Body of pancreas (tissue), 4 donors: Measurements from ENCODE around the gene ANXA3. TPM values are rescaled to one million over a fixed set of nuclear protein-coding genes. Genes with fewer than 3 reads are reported as not detected.

Experiments
- ATAC-seq: fragments of 150-250 bp; one replicate; pipeline ENCODE4 v1.9.1; 2016
- DNase-seq, 4 donors: peaks; one replicate each; pipeline ENCODE4 v3.0.0-alpha.2; 2019
- H3K27ac ChIP-seq, 4 donors: fragments of 200-600 bp; sonication (generic); 1 replicate in 3 of 4; 2 replicates in 1 of 4; pipeline versions ENCODE4 v1.5.1 to v1.6.1; 2016 to 2019; ENCODE audit warnings: mild to moderate bottlenecking in 1 of 4, mixed read lengths in 1 of 4, moderate library complexity in 1 of 4
- H3K27me3 ChIP-seq, 2 donors: fragments of 200-600 bp; sonication (generic); one replicate each; pipeline ENCODE4 v1.6.0; 2016; ENCODE audit warnings: mild to moderate bottlenecking in 1 of 2
- H3K36me3 ChIP-seq, 2 donors: fragments of 200-600 bp; sonication (generic); replicated peaks in 1 of 2; 2 replicates each; pipeline ENCODE4 v1.5.1; 2016; ENCODE audit warnings: low read depth in 2 of 2; ENCODE audit not compliant: insufficient read depth in 1 of 2
- H3K4me1 ChIP-seq: fragments of 200-600 bp; sonication (generic); one replicate; pipeline ENCODE4 v1.6.0; 2016
- H3K4me3 ChIP-seq, 2 donors: fragments of 200-600 bp; sonication (generic); 1 replicate in 1 of 2; 2 replicates in 1 of 2; pipeline ENCODE4 v1.5.1; 2016 to 2019
- H3K9me3 ChIP-seq, 3 donors: fragments of 200-600 bp; sonication (generic); 1 replicate in 2 of 3; 2 replicates in 1 of 3; pipeline ENCODE4 v1.5.1; 2016
- POLR2A ChIP-seq, 3 donors: fragments of 450-650 bp; IDR thresholded peaks; one replicate each; pipeline ENCODE4 v1.6.1; 2016; ENCODE audit warnings: antibody characterized with exemption in 3 of 3, mild to moderate bottlenecking in 2 of 3
- WGBS, 2 donors: methylation state at CpG; one replicate each; pipeline ENCODE4 v1.1.5; 2017; 5-methylcytosine and 5-hydroxymethylcytosine counted together
- intact Hi-C: fragments of 100-400 bp; cut with DNase I; formaldehyde crosslinking; loops from one replicate; pipeline ENCODE4 v1.15.1; 2023
- total RNA-seq, 2 donors: library from RNA; depleted of rRNA; stranded (reverse); fragments of >200 nt; gene quantifications; one replicate each; pipeline ENCODE4 v1.1.0, GENCODE V29; 2016
- TF ChIP-seq, protein P1 (sequence below), 7 experiments: fragments of 450-650 bp in 4 of 7; fragments of 200-600 bp in 3 of 7; sonication (generic) in 3 of 7; IDR thresholded peaks; one replicate each; pipeline ENCODE4 v1.5.1; 2016 to 2019; ENCODE audit warnings: antibody characterized with exemption in 7 of 7

ANXA3 gene
- total RNA-seq, 2 donors from 2014 or later = 35.9 to 65.1 TPM

DNA sequence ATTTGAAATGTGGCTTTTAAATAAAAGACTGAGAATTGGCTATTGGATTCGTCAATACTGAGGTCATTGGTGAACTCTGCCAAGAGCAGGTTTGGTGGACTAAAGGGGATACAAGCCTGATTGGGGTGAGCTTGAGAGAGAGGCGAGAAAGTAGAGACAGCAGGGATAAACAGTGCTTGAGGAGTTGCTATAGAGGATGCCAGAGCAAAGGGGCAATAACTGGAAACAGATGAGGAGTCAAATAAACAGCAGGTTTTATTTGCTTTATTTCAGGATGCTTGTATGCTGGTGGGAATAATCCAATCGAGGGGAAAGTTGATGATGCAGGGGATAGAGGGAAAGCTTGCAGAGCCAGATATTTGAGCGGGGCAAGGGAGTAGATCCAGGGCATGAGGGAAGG is 24.0 kb upstream of the ANXA3 start:
- 65% methylated on average over 4 of the region's 4 CpGs for WGBS, 2 donors
- DNase-seq (no peak), ATAC-seq (no peak)
- Histone ChIP-seq H3K9me3 (no peaks in the 10 kb centered on the region), H3K36me3 (no peaks in the 10 kb centered on the region), H3K4me1 (no peaks in the 10 kb centered on the region), H3K27me3 (no peaks in the 10 kb centered on the region), H3K4me3 (no peak overlapping the region), H3K27ac (no peak overlapping the region)
- TF ChIP-seq, protein P1, sequence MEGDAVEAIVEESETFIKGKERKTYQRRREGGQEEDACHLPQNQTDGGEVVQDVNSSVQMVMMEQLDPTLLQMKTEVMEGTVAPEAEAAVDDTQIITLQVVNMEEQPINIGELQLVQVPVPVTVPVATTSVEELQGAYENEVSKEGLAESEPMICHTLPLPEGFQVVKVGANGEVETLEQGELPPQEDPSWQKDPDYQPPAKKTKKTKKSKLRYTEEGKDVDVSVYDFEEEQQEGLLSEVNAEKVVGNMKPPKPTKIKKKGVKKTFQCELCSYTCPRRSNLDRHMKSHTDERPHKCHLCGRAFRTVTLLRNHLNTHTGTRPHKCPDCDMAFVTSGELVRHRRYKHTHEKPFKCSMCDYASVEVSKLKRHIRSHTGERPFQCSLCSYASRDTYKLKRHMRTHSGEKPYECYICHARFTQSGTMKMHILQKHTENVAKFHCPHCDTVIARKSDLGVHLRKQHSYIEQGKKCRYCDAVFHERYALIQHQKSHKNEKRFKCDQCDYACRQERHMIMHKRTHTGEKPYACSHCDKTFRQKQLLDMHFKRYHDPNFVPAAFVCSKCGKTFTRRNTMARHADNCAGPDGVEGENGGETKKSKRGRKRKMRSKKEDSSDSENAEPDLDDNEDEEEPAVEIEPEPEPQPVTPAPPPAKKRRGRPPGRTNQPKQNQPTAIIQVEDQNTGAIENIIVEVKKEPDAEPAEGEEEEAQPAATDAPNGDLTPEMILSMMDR (IDR thresholded peaks at IDR 0.05) = no peak
- no peak for TF ChIP-seq POLR2A (IDR thresholded peaks at IDR 0.05)
- intact Hi-C loops = no loop called here

DNA sequence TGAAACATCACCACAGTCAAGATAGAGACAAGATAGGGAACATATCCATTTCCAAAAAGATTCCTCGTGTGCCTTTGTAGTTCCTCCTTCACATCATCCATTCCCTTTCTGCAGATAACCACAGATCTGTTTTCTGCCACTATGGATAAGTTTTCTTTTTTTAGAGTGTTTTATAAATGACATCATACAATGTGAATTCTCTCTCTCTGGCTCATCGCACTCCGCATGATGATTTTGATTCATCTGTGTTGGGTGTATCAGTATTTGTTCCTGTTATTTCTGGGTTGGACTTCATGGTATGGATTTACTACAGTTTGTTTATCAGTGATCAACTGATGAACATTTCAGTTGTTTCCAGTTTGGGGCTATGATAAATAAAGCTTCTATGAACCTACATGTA is 23.2 kb upstream of the ANXA3 start:
- ATAC-seq = no peak
- no peaks in the 10 kb centered on the region for H3K9me3 ChIP-seq
- H3K27me3 ChIP-seq = no peaks in the 10 kb centered on the region
- H3K36me3 ChIP-seq = no peaks in the 10 kb centered on the region
- DNase-seq = no peak
- H3K4me1 ChIP-seq = no peaks in the 10 kb centered on the region
- H3K27ac ChIP-seq = no peak overlapping the region
- TF ChIP-seq, protein P1 (IDR thresholded peaks at IDR 0.05) = no peak
- no peak for TF ChIP-seq POLR2A (IDR thresholded peaks at IDR 0.05)
- intact Hi-C loops = no loop called here
- 54 to 72% methylated on average over 3 of the region's 3 CpGs for WGBS, 2 donors
- no peak overlapping the region for H3K4me3 ChIP-seq

DNA sequence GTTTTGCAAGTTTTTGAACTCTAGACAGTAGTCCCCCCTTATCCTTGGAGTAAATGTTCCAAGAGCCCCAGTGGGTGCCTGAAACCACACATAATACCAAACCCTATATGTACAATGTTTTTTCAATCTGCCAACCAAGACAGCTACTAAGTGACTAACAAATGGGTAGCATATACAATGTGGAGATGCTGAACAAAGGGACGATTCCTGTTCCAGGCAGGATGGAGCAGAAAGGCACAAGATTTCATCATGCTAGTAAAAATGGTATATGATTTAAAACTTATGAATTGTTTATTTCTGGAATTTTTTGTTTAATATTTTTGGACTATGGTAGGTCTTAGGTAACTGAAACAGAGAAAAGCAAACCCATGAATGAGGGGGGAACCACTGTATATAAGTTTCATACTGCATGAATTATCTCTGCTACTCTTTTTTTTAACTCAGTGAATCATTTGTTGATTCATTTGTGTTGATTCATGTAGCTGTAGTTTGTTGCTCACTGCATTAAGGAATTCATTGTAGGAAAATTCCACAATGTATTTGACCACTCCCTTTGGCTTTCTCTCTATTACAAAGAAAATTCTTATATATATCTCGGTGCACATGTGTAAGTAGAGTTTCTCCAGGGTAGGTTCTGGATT is 21.9 kb upstream of the ANXA3 start:
- no peak for TF ChIP-seq POLR2A (IDR thresholded peaks at IDR 0.05)
- TF ChIP-seq, protein P1 (IDR thresholded peaks at IDR 0.05) = no peak
- no peak for ATAC-seq
- no peak overlapping the region for H3K27ac ChIP-seq
- 72 to 75% methylated on average over 2 of the region's 2 CpGs for WGBS, 2 donors
- no peaks in the 10 kb centered on the region for H3K4me1 ChIP-seq
- no peaks in the 10 kb centered on the region for H3K9me3 ChIP-seq
- H3K4me3 ChIP-seq = no peak overlapping the region
- H3K27me3 ChIP-seq = no peaks in the 10 kb centered on the region
- intact Hi-C loops = no loop called here
- DNase-seq = no peak
- H3K36me3 ChIP-seq = no peaks in the 10 kb centered on the region

DNA sequence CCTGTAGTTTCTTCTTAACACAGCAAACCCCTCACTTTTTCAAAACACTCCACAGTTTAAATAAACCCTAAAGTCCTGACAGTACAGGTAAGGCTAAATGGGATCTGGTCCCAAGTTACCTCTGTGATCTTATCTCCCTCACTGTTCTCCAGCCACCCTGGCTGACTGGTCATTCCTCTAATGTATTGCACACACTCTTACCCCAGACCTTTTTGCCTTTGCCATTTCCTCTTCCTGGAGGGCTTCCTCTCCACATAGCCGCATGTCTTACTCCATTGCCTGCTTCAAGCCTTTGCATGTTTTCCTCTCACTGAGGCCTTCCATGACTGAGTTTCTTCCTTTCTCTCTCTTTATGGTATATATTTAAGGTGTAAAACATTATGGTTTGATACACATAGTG is 19.5 kb upstream of the ANXA3 start:
- H3K27me3 ChIP-seq = no peaks in the 10 kb centered on the region
- ATAC-seq = no peak
- intact Hi-C loops = no loop called here
- no peak overlapping the region for H3K4me3 ChIP-seq
- TF ChIP-seq POLR2A (IDR thresholded peaks at IDR 0.05) = no peak
- TF ChIP-seq, protein P1 (IDR thresholded peaks at IDR 0.05) = no peak
- H3K36me3 ChIP-seq = no peaks in the 10 kb centered on the region
- WGBS, 2 donors = 71 to 92% methylated on average over 1 of the region's 1 CpG
- H3K4me1 ChIP-seq = peaks cover 7% of the 10 kb centered on the region
- no peak for DNase-seq
- H3K27ac ChIP-seq = no peak overlapping the region
- H3K9me3 ChIP-seq = no peaks in the 10 kb centered on the region

DNA sequence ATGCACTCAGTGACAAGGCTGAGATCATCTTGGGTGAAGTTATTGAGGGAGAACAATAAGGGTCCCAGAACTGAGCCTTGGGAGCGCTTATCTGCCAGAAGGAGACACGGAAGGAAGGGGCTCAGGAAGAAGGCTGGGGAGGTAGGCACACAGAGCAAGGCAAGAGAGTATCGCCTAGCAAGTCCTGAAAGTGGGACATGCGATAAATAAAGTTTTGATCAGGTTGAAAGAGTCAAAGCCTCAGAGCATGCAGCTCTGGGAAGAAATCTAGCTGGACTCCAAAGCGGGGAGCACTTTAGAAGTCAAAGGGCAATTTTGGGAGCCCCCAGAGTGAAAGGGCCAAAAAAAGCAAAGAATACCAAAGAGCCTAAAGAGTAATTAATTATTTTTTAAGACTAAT is 17.7 kb upstream of the ANXA3 start:
- no peak for ATAC-seq
- 74 to 85% methylated on average over 5 of the region's 5 CpGs for WGBS, 2 donors
- Histone ChIP-seq H3K4me3 (no peak overlapping the region), H3K27me3 (no peaks in the 10 kb centered on the region), H3K27ac (peak overlapping the region; percentile 8 to 80 (median 77)), H3K9me3 (no peaks in the 10 kb centered on the region), H3K4me1 (peaks cover 7% of the 10 kb centered on the region), H3K36me3 (no peaks in the 10 kb centered on the region)
- no peak for DNase-seq
- TF ChIP-seq, protein P1 (IDR thresholded peaks at IDR 0.05) = no peak
- no peak for TF ChIP-seq POLR2A (IDR thresholded peaks at IDR 0.05)
- intact Hi-C loops = no loop called here
